ENCODE measurements around the gene ZXDC. TPM values are rescaled to one million over a fixed set of nuclear protein-coding genes. Genes with fewer than 3 reads are reported as not detected.

The ZXDC gene
- total and polyA plus RNA-seq, 9 donors: 14.4 to 47.3 (median 32.7) TPM

- H3K36me3 ChIP-seq: no peaks in the 10 kb centered on the region
- no peak overlapping the region for H3K27ac ChIP-seq
- peaks cover 3% of the 10 kb centered on the region for H3K4me1 ChIP-seq (ENCODE audit: insufficient read depth)
- intact Hi-C loops (cut with DNase I): no loop called here
- H3K4me3 ChIP-seq: no peak overlapping the region
- TF ChIP-seq EP300 (IDR thresholded peaks at IDR 0.05): no peak
- TF ChIP-seq CTCF (IDR thresholded peaks at IDR 0.05): no peak
- no peak for TF ChIP-seq POLR2A (IDR thresholded peaks at IDR 0.05)
- WGBS, 3 donors: 32 to 39% (median 38%) methylated on average over 5 of the region's 5 CpGs
- H3K27me3 ChIP-seq: no peaks in the 10 kb centered on the region
- no peaks in the 10 kb centered on the region for H3K9me3 ChIP-seq
- peak in 2 of 5 donors; percentile 6 to 8 for DNase-seq
Measured at GRCh38 chr3:126445506-126445905, 30.2 kb downstream of the ZXDC start.

GRCh38 chr3:126442856-126443242, 32.8 kb downstream of the ZXDC start:
- peaks cover 3% of the 10 kb centered on the region for H3K4me1 ChIP-seq (ENCODE audit: insufficient read depth)
- DNase-seq: peak in 2 of 5 donors; percentile 3 to 7
- H3K9me3 ChIP-seq: no peaks in the 10 kb centered on the region
- H3K4me3 ChIP-seq: no peak overlapping the region
- H3K27me3 ChIP-seq: no peaks in the 10 kb centered on the region
- intact Hi-C loops (cut with DNase I): no loop called here
- no peak overlapping the region for H3K27ac ChIP-seq
- 87 to 92% (median 90%) methylated on average over 3 of the region's 3 CpGs for WGBS, 3 donors
- TF ChIP-seq EP300 (IDR thresholded peaks at IDR 0.05) (no peak), POLR2A (IDR thresholded peaks at IDR 0.05) (no peak), CTCF (IDR thresholded peaks at IDR 0.05) (no peak)
- no peaks in the 10 kb centered on the region for H3K36me3 ChIP-seq

GRCh38 chr3:126442094-126442855, 33.4 kb downstream of the ZXDC start:
- H3K27ac ChIP-seq: no peak overlapping the region
- H3K36me3 ChIP-seq: no peaks in the 10 kb centered on the region
- peak; percentile 65 to 86 (median 75) for DNase-seq

GRCh38 chr3:126441256-126441880, 34.3 kb downstream of the ZXDC start:
- TF ChIP-seq POLR2A (IDR thresholded peaks at IDR 0.05) (no peak), CTCF (IDR thresholded peaks at IDR 0.05) (no peak)
- Histone ChIP-seq H3K4me3 (no peak overlapping the region), H3K9me3 (no peaks in the 10 kb centered on the region), H3K4me1 (ENCODE audit: insufficient read depth) (peaks cover 3% of the 10 kb centered on the region), H3K27ac (no peak overlapping the region), H3K36me3 (no peaks in the 10 kb centered on the region), H3K27me3 (no peaks in the 10 kb centered on the region)
- WGBS, 3 donors: 66 to 79% (median 71%) methylated on average over 17 to 20 of the region's 20 CpGs
- intact Hi-C loops (cut with DNase I): no loop called here
- peak in 3 of 5 donors; percentile 8 to 17 (median 12) for DNase-seq

More at GRCh38 chr3:126442094-126442855, 33.4 kb downstream of the ZXDC start:
- 42 to 52% (median 49%) methylated on average over 13 of the region's 13 CpGs for WGBS, 3 donors
- H3K9me3 ChIP-seq: no peaks in the 10 kb centered on the region
- TF ChIP-seq EP300 (IDR thresholded peaks at IDR 0.05) (no peak), CTCF (IDR thresholded peaks at IDR 0.05) (peak in 1 of 3 donors; percentile 12), POLR2A (IDR thresholded peaks at IDR 0.05) (no peak)
- no peaks in the 10 kb centered on the region for H3K27me3 ChIP-seq
- H3K4me1 ChIP-seq (ENCODE audit: insufficient read depth): peaks cover 3% of the 10 kb centered on the region
- intact Hi-C loops (cut with DNase I): no loop called here
- no peak overlapping the region for H3K4me3 ChIP-seq

Data from ovary (tissue), 9 donors.